Pericardium fibroblast (primary cell): ENCODE results near the gene ACSS2. TPM values are rescaled to one million over a fixed set of nuclear protein-coding genes. Genes with fewer than 3 reads are reported as not detected.

Experiments
- total RNA-seq: library from RNA; depleted of rRNA; stranded (reverse); fragments of >200 nt; gene quantifications from 2 replicates; pipeline ENCODE4 v1.2.3, GENCODE V29; 2015

ACSS2 gene, protein sequence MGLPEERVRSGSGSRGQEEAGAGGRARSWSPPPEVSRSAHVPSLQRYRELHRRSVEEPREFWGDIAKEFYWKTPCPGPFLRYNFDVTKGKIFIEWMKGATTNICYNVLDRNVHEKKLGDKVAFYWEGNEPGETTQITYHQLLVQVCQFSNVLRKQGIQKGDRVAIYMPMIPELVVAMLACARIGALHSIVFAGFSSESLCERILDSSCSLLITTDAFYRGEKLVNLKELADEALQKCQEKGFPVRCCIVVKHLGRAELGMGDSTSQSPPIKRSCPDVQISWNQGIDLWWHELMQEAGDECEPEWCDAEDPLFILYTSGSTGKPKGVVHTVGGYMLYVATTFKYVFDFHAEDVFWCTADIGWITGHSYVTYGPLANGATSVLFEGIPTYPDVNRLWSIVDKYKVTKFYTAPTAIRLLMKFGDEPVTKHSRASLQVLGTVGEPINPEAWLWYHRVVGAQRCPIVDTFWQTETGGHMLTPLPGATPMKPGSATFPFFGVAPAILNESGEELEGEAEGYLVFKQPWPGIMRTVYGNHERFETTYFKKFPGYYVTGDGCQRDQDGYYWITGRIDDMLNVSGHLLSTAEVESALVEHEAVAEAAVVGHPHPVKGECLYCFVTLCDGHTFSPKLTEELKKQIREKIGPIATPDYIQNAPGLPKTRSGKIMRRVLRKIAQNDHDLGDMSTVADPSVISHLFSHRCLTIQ
- total RNA-seq = 48.3 and 63.7 TPM in 2 replicates

DNA sequence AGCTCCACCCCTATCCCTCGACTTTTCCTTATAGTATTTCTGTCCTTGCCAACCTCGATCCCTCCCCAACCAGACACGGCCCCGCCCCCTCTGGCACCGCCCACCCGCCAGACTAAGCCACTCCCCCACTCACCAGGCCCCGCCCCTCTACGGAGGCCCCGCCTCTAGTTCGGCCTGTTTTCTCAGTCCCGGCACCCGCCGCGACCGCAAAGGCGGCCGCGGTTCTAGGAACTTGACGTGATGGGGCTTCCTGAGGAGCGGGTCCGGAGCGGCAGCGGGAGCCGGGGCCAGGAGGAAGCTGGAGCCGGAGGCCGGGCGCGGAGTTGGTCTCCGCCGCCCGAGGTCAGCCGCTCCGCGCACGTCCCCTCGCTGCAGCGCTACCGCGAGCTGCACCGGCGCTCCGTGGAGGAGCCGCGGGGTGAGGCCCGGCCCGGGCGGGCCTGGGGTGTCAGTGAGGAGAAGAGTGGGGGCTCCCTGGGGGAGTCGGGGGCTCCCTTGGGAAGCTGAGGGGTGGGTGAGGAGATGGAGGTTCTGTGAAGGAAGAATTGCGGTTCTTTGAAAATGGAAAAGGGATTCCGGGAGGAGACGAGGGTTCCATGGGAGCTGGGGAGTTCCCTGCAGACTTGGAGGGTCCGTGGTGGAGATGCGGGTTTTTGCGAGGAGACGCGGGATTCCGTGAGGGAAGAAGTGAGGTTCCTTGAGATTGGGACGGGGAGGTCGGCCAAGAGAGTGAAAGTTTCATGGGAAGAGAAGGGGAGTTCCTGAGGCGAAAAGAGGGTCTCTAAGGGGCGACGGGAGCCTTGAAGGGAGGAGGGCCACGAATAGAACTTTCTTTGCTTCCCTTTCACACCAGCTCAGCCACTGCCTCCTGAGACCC, at the start of gene ACSS2:
TSS of gene ACSS2 (plus strand) at position 207 of the 877 bp plus-strand sequence. CDS start at position 241, 34 bp downstream.

DNA sequence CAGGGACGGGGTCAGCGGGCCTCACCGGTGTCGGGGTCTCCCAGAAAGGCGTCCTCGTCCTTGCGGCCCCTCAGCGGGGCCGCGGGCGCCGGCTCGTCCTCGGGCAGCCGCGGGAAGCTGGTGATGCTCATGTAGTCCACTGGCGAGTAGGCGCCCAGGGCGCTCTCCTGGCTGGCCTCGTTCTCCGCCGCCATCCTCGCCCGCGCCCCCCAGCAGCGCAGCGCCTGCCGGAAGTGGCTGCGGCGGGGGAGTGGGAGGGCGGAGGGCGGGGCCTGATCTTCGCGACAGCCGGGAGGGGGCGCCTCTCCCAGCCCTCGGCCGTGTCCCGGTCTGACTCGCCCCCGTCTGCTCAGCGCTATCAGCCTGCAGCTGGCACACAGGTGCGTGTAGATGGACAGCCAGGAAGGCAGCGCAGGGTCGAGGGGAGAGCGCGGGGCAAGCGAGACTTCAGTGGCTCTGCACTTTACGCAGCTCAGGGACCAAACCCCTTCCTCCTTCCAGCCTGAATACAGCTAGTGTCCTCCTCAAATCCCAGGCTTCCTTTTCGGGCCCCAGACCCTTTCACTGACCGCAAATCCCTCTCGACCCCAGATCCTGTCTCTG, 3.7 kb upstream of the ACSS2 start, which contains the start of gene GGT7:
TSS of gene GGT7 (minus strand) at position 235 of the 603 bp plus-strand sequence. CDS start at position 194, 41 bp downstream.

DNA sequence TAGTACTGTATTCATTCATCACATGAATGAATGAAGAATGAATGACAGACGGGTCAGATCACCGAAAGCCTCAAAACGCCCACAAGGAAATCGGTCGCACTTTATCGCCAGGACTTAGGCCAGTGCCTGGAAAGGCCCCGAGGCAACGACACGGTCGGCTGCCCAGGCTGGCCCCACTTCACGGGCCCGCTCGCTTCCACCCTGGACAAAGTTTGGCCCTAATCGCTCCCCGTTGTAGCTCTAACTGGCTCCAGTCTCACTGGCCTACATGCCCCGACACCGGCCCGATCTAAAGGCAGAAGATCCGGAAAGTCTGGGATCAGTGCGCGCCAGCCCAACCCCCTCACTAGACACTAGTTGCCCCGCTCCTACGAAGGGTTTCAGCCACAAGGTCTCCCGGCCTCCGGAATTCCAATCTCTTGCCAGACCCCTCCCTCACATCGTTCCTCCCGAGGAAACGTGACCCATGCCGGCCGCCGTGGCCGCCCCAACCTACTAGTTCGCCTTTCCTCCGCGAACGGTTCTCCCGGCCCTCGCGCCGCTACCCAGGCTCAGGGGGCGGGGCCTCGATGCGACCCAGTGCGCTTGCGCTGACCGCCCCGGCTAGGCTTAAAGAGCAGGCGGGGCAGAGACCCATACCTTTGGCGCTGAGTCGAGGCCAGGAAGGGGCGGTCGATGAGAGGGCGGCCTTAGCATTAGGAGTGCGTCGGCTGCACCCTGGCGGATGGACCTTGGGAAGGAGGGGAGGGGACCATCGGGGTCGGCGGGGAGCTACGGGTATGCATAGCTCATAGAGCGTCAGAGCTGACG, 79.0 kb downstream of the ACSS2 start, which contains the start of the genes GSS and MYH7B:
TSS of gene GSS (minus strand) at position 576 of the 810 bp plus-strand sequence. CDS start 3,954 bp downstream, outside the sequence.
TSS of gene MYH7B (plus strand) at position 638 of the 810 bp plus-strand sequence. CDS start 22,138 bp downstream, outside the sequence.

Other genes starting within 250 kb of the ACSS2 start
- gene PIGU, start 199.5 kb upstream of the ACSS2 start, total RNA-seq = 10.0 and 20.9 TPM in 2 replicates
- gene TP53INP2, start 172.3 kb upstream of the ACSS2 start, total RNA-seq = 5.9 and 6.9 TPM in 2 replicates
- 13.0 and 27.6 TPM in 2 replicates for gene NCOA6, start 51.0 kb upstream of the ACSS2 start, total RNA-seq
- gene GGT7, start 3.8 kb upstream of the ACSS2 start, total RNA-seq = 12.1 and 17.5 TPM in 2 replicates
- 36.3 and 41.3 TPM in 2 replicates for gene GSS, start 79.2 kb downstream of the ACSS2 start, total RNA-seq
- gene MYH7B, start 79.3 kb downstream of the ACSS2 start, total RNA-seq = 0.12 TPM in 1 of 2 replicates, not detected in the other
- 58.0 and 78.0 TPM in 2 replicates for gene TRPC4AP, start 216.2 kb downstream of the ACSS2 start, total RNA-seq